ENCODE data around the gene C1orf35. TPM values are rescaled to one million over a fixed set of nuclear protein-coding genes. Genes with fewer than 3 reads are reported as not detected.

Gene C1orf35
- total and polyA plus RNA-seq, 9 of the 15 experiments (the other 6 are each of a cell fraction or from before 2014, with no cell fraction given): 3.2 to 48.7 (median 12.5) TPM

DNA sequence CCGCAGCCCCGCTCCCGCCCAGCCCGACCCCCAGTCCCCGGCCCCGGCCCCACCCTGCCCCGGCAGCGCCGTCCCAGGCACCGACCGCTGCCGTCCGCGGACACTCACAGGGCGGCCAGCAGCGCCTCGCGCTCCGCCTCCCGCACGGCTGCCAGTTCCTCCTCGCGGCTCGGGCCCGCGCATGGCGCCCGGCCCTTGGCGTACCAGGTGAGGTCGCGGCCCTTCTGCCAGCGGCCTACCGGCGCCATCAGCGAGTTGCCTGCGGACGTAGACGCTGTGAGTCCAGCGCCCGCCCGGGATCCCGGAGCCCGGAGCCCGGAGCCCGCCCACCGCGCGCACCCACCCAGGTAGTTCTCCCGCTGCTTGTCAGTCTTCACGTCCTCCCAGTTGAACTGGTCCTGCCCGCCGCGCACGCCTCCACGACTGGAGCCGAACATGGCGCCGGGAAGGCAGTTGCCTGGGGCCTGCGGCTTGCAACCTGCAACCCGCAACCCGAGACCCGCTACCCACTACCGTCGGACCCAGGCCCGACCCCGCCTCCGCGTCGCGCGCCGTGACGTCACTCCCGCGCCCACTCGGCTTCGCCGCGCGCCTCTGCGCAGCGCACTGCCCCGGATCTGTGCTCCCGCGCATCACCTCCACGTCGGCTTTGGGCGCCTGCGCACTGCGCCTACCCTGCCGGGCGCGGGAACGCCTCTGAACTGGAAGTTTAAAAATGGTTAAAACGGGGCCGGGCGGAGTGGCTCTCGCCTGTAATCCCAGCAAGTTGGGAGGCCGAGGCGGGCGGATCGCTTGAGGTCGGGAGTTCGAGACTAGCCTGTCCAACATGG is at the start of gene C1orf35 (continued):
- TF ChIP-seq, protein P1, sequence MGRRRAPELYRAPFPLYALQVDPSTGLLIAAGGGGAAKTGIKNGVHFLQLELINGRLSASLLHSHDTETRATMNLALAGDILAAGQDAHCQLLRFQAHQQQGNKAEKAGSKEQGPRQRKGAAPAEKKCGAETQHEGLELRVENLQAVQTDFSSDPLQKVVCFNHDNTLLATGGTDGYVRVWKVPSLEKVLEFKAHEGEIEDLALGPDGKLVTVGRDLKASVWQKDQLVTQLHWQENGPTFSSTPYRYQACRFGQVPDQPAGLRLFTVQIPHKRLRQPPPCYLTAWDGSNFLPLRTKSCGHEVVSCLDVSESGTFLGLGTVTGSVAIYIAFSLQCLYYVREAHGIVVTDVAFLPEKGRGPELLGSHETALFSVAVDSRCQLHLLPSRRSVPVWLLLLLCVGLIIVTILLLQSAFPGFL (CRISPR knock-in tag; IDR thresholded peaks at IDR 0.05): 0 out of 2 replicates have a peak, but pooled peaks have one; percentile 20
- TF ChIP-seq MTA1 (IDR thresholded peaks at IDR 0.05; ENCODE audit: borderline replicate concordance): peak; percentile 99
- TF ChIP-seq BDP1 (IDR thresholded peaks at IDR 0.05; ENCODE audit: insufficient read depth, insufficient read length): no peak
- TF ChIP-seq ATF7 (IDR thresholded peaks at IDR 0.05): peak; percentile 98
- TF ChIP-seq RBM17 (IDR thresholded peaks at IDR 0.05; ENCODE audit: borderline replicate concordance, low read depth, low read length): no peak
- peak; percentile 95 for TF ChIP-seq L3MBTL2 (IDR thresholded peaks at IDR 0.05)
- TF ChIP-seq KLF1 (tag; IDR thresholded peaks at IDR 0.05): peak; percentile 38; the same call in 1 of the 2 replicates
- peak; percentile 93 for TF ChIP-seq EGR1 (conservative IDR thresholded peaks at IDR 0.05)
- peak; percentile 71 for TF ChIP-seq ZBTB17 (CRISPR knock-in tag; IDR thresholded peaks at IDR 0.05)
- TF ChIP-seq, protein P2, sequence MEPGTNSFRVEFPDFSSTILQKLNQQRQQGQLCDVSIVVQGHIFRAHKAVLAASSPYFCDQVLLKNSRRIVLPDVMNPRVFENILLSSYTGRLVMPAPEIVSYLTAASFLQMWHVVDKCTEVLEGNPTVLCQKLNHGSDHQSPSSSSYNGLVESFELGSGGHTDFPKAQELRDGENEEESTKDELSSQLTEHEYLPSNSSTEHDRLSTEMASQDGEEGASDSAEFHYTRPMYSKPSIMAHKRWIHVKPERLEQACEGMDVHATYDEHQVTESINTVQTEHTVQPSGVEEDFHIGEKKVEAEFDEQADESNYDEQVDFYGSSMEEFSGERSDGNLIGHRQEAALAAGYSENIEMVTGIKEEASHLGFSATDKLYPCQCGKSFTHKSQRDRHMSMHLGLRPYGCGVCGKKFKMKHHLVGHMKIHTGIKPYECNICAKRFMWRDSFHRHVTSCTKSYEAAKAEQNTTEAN (CRISPR knock-in tag; IDR thresholded peaks at IDR 0.05): no peak; the same call in 1 of the 2 replicates
- no peak for TF ChIP-seq KLF6 (CRISPR knock-in tag; IDR thresholded peaks at IDR 0.05; ENCODE audit: borderline replicate concordance)
- TF ChIP-seq, protein P3, sequence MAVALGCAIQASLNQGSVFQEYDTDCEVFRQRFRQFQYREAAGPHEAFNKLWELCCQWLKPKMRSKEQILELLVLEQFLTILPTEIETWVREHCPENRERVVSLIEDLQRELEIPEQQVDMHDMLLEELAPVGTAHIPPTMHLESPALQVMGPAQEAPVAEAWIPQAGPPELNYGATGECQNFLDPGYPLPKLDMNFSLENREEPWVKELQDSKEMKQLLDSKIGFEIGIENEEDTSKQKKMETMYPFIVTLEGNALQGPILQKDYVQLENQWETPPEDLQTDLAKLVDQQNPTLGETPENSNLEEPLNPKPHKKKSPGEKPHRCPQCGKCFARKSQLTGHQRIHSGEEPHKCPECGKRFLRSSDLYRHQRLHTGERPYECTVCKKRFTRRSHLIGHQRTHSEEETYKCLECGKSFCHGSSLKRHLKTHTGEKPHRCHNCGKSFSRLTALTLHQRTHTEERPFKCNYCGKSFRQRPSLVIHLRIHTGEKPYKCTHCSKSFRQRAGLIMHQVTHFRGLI (CRISPR knock-in tag; IDR thresholded peaks at IDR 0.05): no peak
- TF ChIP-seq ZNF347 (CRISPR knock-in tag; IDR thresholded peaks at IDR 0.05; ENCODE audit: low read depth): no peak
- TF ChIP-seq POLR2A (conservative IDR thresholded peaks at IDR 0.05): peak; percentile 79
- TF ChIP-seq ZFPM2 (CRISPR knock-in tag; IDR thresholded peaks at IDR 0.05): peak; percentile 65; the same call in 1 of the 2 replicates
- TF ChIP-seq ZNF3 (CRISPR knock-in tag; IDR thresholded peaks at IDR 0.05): no peak
- TF ChIP-seq POLR2G (IDR thresholded peaks at IDR 0.05; ENCODE audit: low read depth, low read length): peak; percentile 85
- TF ChIP-seq TAL1 (IDR thresholded peaks at IDR 0.05): no peak
- TF ChIP-seq, protein P4, sequence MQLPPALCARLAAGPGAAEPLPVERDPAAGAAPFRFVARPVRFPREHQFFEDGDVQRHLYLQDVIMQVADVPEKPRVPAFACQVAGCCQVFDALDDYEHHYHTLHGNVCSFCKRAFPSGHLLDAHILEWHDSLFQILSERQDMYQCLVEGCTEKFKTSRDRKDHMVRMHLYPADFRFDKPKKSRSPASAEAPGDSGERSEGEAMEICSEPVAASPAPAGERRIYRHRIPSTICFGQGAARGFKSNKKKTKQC (CRISPR knock-in tag; IDR thresholded peaks at IDR 0.05): peak; percentile 83
- no peak; the same call in 1 of the 2 replicates for TF ChIP-seq HDAC2 (IDR thresholded peaks at IDR 0.05)
- TF ChIP-seq ZNF143 (CRISPR knock-in tag; IDR thresholded peaks at IDR 0.05): peak; percentile 54
- TF ChIP-seq POLR2AphosphoS5 (IDR thresholded peaks at IDR 0.05; ENCODE audit: control insufficient read depth, insufficient read depth, low read depth, low read length): peak; percentile 31; the same call in 1 of the 2 replicates
- TF ChIP-seq, protein P5, sequence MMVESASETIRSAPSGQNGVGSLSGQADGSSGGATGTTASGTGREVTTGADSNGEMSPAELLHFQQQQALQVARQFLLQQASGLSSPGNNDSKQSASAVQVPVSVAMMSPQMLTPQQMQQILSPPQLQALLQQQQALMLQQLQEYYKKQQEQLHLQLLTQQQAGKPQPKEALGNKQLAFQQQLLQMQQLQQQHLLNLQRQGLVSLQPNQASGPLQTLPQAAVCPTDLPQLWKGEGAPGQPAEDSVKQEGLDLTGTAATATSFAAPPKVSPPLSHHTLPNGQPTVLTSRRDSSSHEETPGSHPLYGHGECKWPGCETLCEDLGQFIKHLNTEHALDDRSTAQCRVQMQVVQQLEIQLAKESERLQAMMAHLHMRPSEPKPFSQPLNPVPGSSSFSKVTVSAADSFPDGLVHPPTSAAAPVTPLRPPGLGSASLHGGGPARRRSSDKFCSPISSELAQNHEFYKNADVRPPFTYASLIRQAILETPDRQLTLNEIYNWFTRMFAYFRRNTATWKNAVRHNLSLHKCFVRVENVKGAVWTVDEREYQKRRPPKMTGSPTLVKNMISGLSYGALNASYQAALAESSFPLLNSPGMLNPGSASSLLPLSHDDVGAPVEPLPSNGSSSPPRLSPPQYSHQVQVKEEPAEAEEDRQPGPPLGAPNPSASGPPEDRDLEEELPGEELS (CRISPR knock-in tag; IDR thresholded peaks at IDR 0.05; ENCODE audit: borderline replicate concordance): peak; percentile 81; the same call in 1 of the 2 replicates
